HG03460 (cell line): ENCODE data around the gene CD38.
A peak's percentile ranks its signal among the peaks of the same experiment; 100 is the strongest.
"Not testable (repeated sequence)": the region's sequence is repeated elsewhere in the genome, so short reads cannot be mapped to it uniquely, and the experiment has no call there.

ENCODE experiments used
- ATAC-seq: cut with Tn5 transposase; IDR thresholded peaks from one replicate; pipeline ENCODE4 v1.9.1; 2021; ENCODE audit not compliant: unreplicated experiment

The CD38 gene

DNA sequence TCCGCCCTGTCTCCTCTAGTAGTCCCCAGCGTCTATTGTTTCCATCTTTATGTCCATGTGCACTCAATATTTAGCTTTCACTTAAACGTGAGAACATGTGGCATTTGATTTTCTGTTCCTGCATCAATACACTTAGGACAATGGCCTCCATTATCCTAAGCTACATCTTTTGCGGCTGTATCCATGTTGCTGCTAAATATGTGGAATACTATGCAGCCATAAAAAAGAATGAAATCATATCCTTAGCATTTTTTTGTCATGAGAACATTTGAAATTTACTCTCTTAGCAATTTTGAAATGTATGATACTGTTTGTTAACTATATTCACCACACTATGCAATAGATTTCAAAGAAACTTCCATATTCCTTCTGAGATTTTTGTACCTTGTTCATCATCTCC is 19.8 kb upstream of the CD38 start:
- ATAC-seq: no peak

DNA sequence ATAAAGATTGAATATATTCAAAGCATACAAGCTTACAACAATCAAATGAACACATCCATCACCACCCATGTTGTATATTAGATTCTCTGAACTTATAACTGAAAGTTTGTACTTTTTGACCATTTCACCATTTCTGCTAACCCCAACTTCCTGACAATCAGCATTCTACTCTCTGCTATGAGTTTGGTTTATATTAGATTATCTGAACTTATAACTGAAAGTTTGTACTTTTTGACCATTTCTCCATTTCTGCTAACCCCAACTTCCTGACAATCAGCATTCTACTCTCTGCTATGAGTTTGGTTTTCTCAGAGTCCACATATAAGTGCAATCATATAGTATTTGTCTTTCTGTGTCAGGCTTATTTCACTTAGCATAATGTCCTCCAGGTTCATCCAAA is 15.7 kb upstream of the CD38 start:
- not testable (repeated sequence) for ATAC-seq

DNA sequence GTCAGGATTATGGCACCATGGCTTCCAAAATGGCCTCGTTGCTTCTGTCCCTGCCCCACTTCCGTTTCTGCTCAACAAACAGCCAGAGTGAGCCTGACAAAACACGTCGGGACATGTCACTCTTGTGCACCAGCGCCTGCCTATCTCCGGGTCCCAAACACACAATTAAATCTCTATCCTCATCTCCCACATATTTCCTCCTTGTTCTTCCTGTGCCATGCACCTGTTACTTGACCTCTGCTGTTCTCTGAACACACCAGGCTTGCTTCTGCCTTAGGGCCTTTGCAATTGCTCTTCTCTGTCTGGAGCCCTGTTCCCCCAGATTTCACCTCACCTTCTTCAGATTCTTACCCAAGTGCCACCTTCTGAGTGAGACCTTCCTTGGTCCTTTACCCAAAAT is 12.7 kb upstream of the CD38 start:
- ATAC-seq: no peak

DNA sequence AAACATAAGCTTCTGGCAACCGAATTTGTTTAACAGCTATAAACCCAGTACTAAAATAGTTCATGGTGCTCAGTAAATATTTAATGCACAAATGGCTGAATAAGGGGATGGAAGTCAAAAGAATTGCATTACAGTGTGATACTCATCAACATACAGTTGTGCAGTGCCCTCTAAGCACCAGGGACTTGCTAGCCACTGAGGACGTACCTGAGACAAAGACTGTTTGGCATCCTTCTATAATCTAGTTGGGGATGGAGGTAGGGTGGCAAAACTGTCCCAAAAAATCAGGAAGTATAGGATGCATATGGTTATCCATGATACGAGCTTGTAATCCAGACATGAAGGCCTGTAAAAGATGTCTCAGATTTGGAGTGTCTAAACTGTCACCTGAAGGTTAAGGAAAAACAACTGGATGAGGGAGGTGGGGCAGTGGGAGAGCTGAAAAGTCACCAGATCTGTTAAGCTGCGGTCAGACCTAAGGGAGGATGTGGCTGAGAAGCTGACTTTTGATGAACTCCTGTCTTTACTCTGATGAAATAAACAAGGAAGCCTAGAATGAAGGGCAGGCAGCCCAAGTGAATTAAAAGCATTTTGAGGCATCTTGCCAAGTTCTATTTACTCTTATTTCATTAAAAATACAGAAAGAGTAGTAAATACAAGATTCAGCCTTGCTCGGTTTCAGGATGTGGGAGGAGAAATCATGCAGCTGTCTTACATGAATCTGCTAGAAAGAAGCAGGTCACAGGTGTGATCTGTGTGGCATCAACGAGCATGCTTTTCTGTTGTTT is 12.0 kb upstream of the CD38 start:
- ATAC-seq: peak; percentile 64

DNA sequence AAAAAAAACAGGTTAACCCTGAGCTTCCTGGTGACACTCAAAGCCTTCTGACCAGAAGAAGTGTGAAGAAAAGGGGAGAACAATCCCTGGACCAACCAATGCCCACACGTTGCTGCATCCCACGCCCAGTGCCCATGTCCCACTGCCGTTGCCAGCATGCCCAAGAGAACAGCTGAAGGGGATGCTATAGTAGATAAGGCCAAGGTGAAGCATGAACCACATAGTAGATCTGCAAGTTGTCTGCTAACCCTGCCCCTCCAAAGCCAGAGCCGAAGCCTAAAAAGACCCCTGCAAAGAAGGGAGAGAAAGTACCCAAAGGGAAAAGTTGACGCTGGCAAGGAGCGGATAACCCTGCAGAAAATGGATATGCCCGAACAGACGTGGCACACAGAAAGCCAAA is 11.3 kb upstream of the CD38 start:
- ATAC-seq: no peak

DNA sequence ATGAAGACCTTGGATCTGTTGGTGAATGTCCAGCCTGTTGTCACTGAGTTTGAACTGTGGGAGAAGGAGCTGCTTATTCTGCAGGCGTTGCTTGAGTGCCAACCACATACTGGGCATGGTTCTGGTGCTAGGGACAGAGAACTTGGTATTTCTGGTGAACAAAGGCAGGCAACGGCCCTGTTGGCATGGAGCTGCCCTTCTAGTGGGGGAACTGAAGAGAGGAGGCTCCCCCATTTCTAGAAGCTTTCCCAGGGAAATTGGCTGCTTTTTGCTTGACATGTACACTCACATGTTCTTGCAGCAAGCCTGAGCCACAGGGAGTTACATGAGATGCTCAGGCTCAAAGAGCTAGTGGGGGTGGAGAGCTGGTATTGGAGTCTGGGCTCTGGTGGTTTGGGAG is 8.9 kb upstream of the CD38 start:
- ATAC-seq: no peak

DNA sequence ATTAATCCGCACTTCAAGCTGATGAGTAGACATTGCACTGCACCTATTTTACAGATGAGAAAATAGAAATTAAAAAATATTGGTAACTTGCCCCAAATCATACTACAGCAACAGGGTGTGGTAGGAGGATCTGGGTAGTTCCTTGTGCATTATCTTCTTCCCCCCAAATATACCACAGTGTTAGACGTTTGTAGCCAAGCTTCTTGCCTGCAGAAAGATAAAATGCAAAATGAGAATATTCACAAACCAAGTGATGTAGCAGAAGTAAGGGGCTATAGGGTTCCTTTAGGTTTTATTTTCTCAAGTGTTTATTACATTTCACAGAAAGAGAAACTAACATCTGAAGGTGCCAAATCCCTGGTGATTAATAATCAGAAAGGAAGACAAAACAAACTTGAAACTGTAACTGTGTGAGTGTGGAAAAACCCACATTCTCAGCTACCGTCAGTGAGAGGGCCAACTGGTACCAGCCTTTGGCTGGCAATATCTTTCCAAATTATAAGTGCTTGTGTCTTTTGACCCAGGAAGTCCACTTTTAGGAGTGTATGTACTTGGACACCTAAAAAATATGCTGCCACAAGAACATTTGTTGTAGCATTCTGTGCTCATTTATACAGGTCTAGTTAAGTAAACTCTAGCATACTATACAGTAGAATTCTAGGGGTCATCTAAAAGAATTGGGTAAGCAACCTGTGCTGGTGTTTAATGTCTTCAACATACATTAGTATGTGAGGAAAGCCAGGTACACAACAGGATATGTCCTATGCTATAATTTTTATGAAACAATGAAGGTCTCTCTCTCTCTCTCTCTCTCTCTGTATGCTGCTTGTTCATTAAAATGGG is 6.7 kb upstream of the CD38 start:
- ATAC-seq: peak; percentile 75

DNA sequence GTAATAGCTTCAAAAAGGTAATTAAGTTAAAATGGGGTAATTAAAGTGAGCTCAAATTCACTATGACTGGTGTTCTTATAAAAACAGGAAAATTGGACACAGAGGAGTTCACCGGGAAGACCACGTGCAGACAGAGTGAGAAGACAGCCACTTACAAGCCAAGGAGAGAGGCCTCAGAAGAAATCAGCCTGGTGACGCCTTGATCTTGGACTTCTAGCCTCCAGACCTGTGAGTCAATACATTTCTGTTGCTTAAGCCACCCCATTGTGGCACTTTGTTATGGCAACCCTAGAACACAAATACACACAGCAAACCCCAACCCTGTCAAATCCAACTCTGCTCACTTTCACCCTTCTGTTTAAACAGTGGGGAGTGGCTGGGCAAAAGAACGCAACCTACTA is 4.1 kb upstream of the CD38 start:
- no peak for ATAC-seq

DNA sequence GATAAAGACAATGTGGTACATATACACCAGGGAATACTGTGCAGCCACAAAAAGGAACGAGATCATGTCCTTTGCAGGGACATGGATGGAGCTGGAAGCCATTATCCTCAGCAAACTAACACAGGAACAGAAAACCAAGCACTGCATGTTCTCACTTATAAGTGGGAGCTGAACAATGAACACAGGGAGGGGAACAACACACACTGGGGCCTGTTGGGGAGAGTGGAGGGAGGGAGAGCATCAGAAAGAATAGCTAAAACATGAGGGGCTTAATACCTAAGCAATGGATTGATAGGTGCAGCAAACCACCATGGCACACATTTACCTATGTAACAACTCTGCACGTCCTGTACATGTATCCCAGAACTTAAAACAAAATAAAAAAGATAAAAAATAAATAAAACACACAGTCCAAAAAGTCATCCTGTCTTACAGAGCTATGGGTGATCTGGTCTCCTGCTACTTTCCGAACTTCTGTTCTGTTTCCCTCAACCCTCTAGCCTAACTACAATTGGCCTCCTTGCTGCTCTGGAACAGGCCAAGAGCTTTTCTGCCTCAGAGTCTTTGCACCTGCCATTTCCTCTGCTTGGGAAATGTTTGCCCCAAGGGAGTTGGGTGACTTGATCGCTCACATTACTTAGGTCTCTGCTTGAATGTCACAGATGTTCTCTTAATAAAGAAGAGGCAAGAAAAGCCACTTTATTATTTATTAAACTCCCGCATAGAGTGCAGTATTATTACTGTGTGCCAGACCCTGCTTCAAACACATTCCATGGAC is 1.1 kb upstream of the CD38 start:
- ATAC-seq: no peak

DNA sequence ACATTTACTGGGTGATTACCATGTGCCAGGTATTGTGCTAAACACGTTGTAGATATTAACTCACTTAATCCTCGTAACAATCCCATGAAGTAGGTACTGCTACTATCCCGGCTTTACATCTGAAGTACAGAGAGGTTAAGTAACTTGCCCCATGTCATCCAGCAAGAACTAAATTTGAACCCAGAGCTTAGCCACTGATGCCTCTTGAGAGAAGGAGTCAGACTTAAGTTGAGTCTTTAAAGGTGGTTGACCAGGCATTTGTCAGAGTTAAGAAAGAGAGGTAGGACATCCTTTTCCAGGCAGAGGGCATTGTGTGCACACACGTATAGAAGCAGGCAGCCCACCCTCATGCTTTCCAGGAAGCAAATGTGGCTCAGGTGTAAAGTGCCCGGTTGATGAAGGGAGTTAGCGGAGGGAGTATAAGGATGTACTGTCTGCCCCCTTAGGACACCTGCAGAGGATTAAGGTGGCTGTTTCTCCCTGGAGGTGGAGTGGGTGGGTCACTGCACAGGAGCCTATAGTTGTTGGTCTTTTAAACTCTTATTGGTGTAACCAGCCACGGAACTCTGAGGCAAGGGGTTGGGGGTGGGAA is 335 bp upstream of the CD38 start:
- ATAC-seq: no peak

DNA sequence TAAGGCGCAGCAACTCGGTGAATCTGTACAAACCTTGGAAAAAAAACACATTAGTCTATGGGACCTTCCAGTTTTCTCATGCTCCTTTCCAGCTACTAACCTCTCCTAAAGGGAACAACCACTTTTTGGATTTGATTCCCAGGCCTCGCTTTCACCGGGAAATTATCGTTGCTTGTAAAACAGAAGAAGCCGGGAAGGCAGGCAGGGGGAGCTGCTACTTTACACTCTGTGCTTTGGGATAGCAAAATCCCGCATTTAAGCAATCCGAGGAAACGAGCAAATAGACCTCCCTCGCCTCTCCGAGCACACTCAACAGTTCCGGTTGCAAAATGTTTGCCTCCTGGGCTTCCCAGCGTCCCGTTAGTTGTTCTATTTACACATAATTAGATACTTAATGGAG is 1.2 kb downstream of the CD38 start:
- ATAC-seq: no peak

DNA sequence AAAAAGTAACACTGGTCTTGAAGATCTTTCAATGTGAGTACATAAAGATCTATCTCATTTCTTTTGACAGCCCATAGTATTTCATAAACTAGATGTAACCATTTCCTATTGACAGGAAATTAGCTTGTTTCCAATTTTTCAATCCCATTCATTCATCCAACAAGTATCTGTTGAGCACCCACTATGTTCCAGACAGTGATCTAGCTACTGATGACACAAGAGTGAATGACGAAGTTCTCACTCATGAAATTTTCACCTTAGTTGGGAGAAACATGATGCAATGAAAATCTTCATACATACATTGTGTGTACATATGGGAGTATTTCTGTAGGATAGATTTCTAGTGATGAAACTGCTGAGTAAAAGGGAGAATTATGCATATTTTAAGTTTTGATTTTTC is 1.7 kb downstream of the CD38 start:
- ATAC-seq: no peak

DNA sequence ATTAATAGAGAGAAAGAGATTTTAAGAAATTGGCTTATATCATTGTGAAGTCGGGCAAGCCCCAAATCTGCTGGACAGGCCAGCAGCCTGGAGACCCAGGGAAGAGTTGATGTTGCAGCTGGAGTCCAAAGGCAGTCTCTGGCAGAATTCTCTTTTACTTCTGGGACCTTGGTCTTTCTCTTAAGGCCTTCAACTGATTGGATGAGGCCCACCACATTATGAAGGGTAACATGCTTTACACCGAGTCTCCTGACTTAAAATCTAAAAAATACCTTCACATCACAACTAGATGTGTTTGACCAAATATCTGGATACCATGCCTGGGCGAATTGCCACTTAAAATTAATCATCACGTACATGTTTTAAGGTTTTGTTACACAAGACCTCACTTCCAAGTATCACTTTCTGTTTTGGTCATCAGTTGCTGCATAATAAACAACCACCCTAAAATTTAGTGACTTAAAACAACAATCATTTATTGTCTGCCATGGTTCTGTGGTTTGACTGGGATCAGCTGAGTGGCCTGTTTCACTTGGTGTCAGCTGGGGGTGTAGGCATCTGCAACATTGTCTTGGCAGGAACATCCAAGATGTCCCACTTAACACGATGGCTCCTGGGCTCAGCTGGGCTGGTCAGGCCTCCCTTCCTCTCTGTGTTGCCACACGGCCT is 3.4 kb downstream of the CD38 start:
- peak; percentile 20 for ATAC-seq

DNA sequence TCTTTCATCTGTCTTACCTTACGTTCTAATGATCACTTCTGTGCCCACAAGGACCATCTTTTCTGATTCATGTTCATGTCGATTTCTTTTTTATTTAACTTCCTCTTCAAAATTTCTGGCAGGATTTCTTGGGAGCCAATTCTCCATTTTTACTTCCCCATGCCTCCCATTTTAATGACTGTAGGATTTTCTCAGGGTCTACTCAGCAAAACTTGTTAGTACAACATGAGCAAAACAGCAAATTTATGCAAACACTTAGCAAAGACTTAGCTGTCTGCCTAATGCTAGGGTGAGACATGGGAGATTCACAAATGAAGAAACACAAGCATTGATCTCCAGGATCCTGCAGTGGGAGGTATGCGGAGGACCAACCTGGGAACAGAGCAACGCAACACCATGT is 5.5 kb downstream of the CD38 start:
- ATAC-seq: no peak

DNA sequence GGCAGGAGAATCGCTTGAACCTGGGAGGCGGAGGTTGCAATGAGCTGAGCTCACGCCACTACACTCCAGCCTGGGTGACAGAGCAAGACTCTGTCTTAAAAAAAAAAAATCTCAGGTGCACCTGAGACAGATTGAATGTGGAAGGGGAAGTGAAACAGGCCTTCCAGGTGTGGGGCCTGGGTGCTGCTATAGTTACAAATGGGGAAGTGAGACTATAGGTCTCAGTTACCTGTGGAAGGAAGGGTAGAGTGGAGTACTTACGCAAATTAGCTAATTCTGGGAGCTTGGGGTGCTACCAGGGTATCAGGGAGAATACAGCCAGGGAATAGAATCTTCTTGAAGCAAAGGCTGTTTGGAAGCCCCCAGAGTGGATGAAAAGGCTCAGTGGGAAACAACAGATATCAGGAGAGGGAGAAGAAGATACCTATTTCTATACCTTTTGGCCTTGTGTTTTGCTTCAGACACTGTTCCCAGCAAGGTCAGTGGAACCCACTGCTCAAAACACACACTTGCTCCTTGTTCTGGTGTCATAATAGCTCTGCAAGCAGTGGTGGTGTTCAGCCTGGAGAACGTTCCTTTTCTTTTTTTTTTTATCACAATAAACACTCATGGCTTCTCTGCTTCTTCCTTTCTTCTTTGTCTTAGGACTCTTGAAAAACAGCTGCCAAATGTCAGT is 7.0 kb downstream of the CD38 start:
- peak; percentile 79 for ATAC-seq

DNA sequence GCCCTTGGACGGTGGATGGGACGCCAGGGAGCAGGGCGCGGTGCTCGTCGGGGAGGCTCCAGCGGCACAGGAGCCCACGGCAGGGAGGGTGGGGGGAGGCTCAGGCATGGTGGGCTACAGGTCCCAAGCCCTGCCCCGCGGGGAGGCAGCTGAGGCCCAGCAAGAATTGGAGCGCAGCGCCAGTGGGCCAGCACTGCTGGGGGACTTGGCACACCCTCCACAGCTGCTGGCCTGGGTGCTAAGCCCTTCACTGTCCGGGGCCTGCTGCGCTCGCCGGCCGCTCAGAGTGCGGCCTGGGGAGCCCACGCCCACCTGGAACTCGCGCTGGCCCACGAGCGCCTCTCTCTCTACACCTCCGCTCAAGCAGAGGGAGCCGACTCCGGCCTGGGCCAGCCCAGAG is 8.6 kb downstream of the CD38 start:
- no peak for ATAC-seq

DNA sequence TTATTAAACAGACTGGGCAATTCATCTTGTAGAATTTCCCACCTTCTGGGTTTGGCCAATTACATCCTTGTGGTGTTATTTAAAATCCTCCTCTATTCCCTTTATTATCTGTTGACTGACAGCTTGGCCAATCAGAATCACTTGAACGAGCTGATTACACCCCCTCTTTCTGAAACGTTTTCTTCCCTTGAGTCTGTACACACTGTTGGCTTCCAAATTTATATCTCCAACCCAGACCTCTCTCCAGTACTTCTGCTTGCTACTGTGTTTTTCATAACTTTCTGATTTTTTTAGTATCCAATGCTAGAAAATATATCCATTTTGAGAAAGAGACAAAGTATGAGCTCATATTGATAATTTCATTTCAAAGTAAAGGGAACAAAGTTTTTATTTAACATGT is 14.8 kb downstream of the CD38 start:
- no peak for ATAC-seq

DNA sequence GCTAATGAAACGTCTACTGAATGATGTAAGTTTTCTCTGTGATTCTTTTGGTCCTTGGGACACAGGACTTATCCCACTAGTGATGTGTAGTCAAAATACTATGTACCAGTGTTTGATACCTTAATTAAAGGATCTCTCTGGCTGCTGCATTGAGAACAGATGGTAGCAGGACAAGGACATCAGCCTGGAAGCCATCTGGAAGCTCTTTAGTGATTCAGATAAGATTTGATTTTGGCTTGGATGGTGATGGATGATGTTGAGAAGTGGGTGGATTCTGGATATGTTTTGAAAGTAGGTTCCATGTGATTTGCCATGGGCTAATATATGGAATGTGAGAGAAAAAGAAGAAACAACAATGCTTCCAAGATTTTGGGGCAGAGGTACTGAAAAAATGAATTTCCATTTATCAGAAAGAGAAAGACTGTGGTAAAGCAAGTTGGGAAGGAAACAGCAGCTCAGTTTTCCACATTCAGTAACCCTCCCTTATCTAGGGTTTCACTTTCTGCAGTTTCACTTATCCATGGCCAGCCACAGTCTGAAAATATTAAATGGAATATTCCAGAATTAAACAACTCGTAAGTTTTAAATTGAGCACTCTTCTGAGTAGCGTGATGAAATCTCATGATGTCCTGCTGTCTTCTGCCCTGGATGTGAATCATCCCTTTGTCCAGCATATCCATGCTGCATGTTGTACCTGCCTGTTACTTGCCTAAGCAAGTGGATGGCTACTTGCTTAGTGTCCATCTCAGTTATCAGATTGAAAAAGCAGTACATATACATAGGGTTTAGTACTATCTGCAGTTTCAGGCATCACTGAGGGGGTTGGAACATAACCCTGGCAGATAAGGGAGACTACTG is 15.6 kb downstream of the CD38 start:
- no peak for ATAC-seq

DNA sequence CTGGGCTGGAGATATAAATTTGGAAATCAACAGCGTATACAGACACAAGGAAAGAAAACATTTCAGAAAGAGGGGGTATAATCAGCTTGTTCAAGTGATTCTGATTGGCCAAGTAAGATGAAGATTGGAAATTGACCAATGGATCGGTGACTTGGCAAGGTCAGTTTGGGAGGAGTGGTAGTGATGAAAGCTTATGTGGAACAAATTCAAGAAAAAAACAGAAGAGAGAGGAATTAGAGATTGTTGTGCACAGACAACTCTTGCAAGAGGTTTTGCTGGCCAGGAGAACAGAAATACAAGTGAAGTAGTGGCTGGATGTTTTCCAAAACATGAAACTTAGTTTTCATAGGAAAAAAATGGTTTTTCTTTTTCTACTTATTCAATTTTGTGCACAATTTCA is 16.3 kb downstream of the CD38 start:
- ATAC-seq: no peak
